ENCODE results near the gene SYT3.
"Not testable (repeated sequence)": the region's sequence is repeated elsewhere in the genome, so short reads cannot be mapped to it uniquely, and the experiment has no call there.

The SYT3 gene

GRCh38 chr19:50612504-50613404, 26.9 kb downstream of the SYT3 start:
- not testable (repeated sequence) for H3K27ac ChIP-seq (ENCODE audit: low read depth, low read length); H3K4me1 ChIP-seq (ENCODE audit: control insufficient read depth, insufficient read depth, low read length); H3K27me3 ChIP-seq (ENCODE audit: control insufficient read depth, insufficient read depth, low read length); H3K9ac ChIP-seq (ENCODE audit: low read depth, low read length); H3K36me3 ChIP-seq (ENCODE audit: control insufficient read depth, insufficient read depth, low read length); H3K4me3 ChIP-seq (ENCODE audit: low read depth, low read length); H3K9me3 ChIP-seq (ENCODE audit: control insufficient read depth, insufficient read depth, low read length)

- H3K9ac ChIP-seq (ENCODE audit: low read depth, low read length) = no peak overlapping the region
- peaks cover 13% of the 10 kb centered on the region for H3K27me3 ChIP-seq (ENCODE audit: control insufficient read depth, insufficient read depth, low read length)
- no peaks in the 10 kb centered on the region for H3K36me3 ChIP-seq (ENCODE audit: control insufficient read depth, insufficient read depth, low read length)
- H3K27ac ChIP-seq (ENCODE audit: low read depth, low read length) = no peak overlapping the region
- no peaks in the 10 kb centered on the region for H3K9me3 ChIP-seq (ENCODE audit: control insufficient read depth, insufficient read depth, low read length)
- H3K4me1 ChIP-seq (ENCODE audit: control insufficient read depth, insufficient read depth, low read length) = no peaks in the 10 kb centered on the region
- peak overlapping the region; percentile 50; the same call in 1 of the 2 replicates for H3K4me3 ChIP-seq (ENCODE audit: low read depth, low read length)
These were observed 31.6 kb downstream of the SYT3 start for GRCh38 chr19:50607874-50608785.

- Histone ChIP-seq H3K9me3 (ENCODE audit: control insufficient read depth, insufficient read depth, low read length) (no peaks in the 10 kb centered on the region), H3K4me3 (ENCODE audit: low read depth, low read length) (peak overlapping the region; percentile 27; the same call in 1 of the 2 replicates), H3K27me3 (ENCODE audit: control insufficient read depth, insufficient read depth, low read length) (peaks cover 18% of the 10 kb centered on the region), H3K36me3 (ENCODE audit: control insufficient read depth, insufficient read depth, low read length) (no peaks in the 10 kb centered on the region), H3K27ac (ENCODE audit: low read depth, low read length) (no peak overlapping the region), H3K9ac (ENCODE audit: low read depth, low read length) (no peak overlapping the region), H3K4me1 (ENCODE audit: control insufficient read depth, insufficient read depth, low read length) (no peaks in the 10 kb centered on the region)
These were observed 32.3 kb downstream of the SYT3 start for GRCh38 chr19:50607388-50607787.

- not testable (repeated sequence) for H3K27ac ChIP-seq (ENCODE audit: low read depth, low read length); H3K4me3 ChIP-seq (ENCODE audit: low read depth, low read length); H3K4me1 ChIP-seq (ENCODE audit: control insufficient read depth, insufficient read depth, low read length); H3K36me3 ChIP-seq (ENCODE audit: control insufficient read depth, insufficient read depth, low read length); H3K9me3 ChIP-seq (ENCODE audit: control insufficient read depth, insufficient read depth, low read length); H3K9ac ChIP-seq (ENCODE audit: low read depth, low read length)
- peaks cover 26% of the 10 kb centered on the region for H3K27me3 ChIP-seq (ENCODE audit: control insufficient read depth, insufficient read depth, low read length)
These were observed 33.4 kb downstream of the SYT3 start for GRCh38 chr19:50606059-50606836.

- not testable (repeated sequence) for H3K9me3 ChIP-seq (ENCODE audit: control insufficient read depth, insufficient read depth, low read length); H3K36me3 ChIP-seq (ENCODE audit: control insufficient read depth, insufficient read depth, low read length); H3K27ac ChIP-seq (ENCODE audit: low read depth, low read length)
These were observed 35.2 kb downstream of the SYT3 start for GRCh38 chr19:50604264-50605073.

GRCh38 chr19:50602935-50603334, 36.7 kb downstream of the SYT3 start:
- H3K9me3 ChIP-seq (ENCODE audit: control insufficient read depth, insufficient read depth, low read length) = peaks cover 6% of the 10 kb centered on the region; the same call in 1 of the 2 replicates
- H3K4me1 ChIP-seq (ENCODE audit: control insufficient read depth, insufficient read depth, low read length) = no peaks in the 10 kb centered on the region
- no peak overlapping the region for H3K27ac ChIP-seq (ENCODE audit: low read depth, low read length)
- H3K36me3 ChIP-seq (ENCODE audit: control insufficient read depth, insufficient read depth, low read length) = no peaks in the 10 kb centered on the region
- no peak overlapping the region for H3K4me3 ChIP-seq (ENCODE audit: low read depth, low read length)
- no peak overlapping the region for H3K9ac ChIP-seq (ENCODE audit: low read depth, low read length)
- H3K27me3 ChIP-seq (ENCODE audit: control insufficient read depth, insufficient read depth, low read length) = peaks cover 26% of the 10 kb centered on the region

More at GRCh38 chr19:50604264-50605073, 35.2 kb downstream of the SYT3 start:
- H3K27me3 ChIP-seq (ENCODE audit: control insufficient read depth, insufficient read depth, low read length) = peaks cover 26% of the 10 kb centered on the region
- not testable (repeated sequence) for H3K4me1 ChIP-seq (ENCODE audit: control insufficient read depth, insufficient read depth, low read length); H3K4me3 ChIP-seq (ENCODE audit: low read depth, low read length); H3K9ac ChIP-seq (ENCODE audit: low read depth, low read length)

GRCh38 chr19:50602496-50602895, 37.2 kb downstream of the SYT3 start:
- no peaks in the 10 kb centered on the region for H3K4me1 ChIP-seq (ENCODE audit: control insufficient read depth, insufficient read depth, low read length)
- peaks cover 24% of the 10 kb centered on the region for H3K27me3 ChIP-seq (ENCODE audit: control insufficient read depth, insufficient read depth, low read length)
- H3K9me3 ChIP-seq (ENCODE audit: control insufficient read depth, insufficient read depth, low read length) = peaks cover 6% of the 10 kb centered on the region; the same call in 1 of the 2 replicates
- H3K36me3 ChIP-seq (ENCODE audit: control insufficient read depth, insufficient read depth, low read length) = no peaks in the 10 kb centered on the region
- H3K4me3 ChIP-seq (ENCODE audit: low read depth, low read length) = no peak overlapping the region
- no peak overlapping the region for H3K9ac ChIP-seq (ENCODE audit: low read depth, low read length)
- no peak overlapping the region for H3K27ac ChIP-seq (ENCODE audit: low read depth, low read length)

GRCh38 chr19:50602089-50602422, 37.6 kb downstream of the SYT3 start:
- Histone ChIP-seq H3K27me3 (ENCODE audit: control insufficient read depth, insufficient read depth, low read length) (peaks cover 20% of the 10 kb centered on the region), H3K4me1 (ENCODE audit: control insufficient read depth, insufficient read depth, low read length) (no peaks in the 10 kb centered on the region), H3K4me3 (ENCODE audit: low read depth, low read length) (no peak overlapping the region), H3K36me3 (ENCODE audit: control insufficient read depth, insufficient read depth, low read length) (no peaks in the 10 kb centered on the region), H3K9me3 (ENCODE audit: control insufficient read depth, insufficient read depth, low read length) (peaks cover 6% of the 10 kb centered on the region; the same call in 1 of the 2 replicates), H3K9ac (ENCODE audit: low read depth, low read length) (no peak overlapping the region), H3K27ac (ENCODE audit: low read depth, low read length) (no peak overlapping the region)

GRCh38 chr19:50601407-50602088, 38.1 kb downstream of the SYT3 start:
- peaks cover 6% of the 10 kb centered on the region; the same call in 1 of the 2 replicates for H3K9me3 ChIP-seq (ENCODE audit: control insufficient read depth, insufficient read depth, low read length)
- no peak overlapping the region for H3K27ac ChIP-seq (ENCODE audit: low read depth, low read length)
- H3K27me3 ChIP-seq (ENCODE audit: control insufficient read depth, insufficient read depth, low read length) = peaks cover 17% of the 10 kb centered on the region
- H3K36me3 ChIP-seq (ENCODE audit: control insufficient read depth, insufficient read depth, low read length) = no peaks in the 10 kb centered on the region
- no peak overlapping the region for H3K9ac ChIP-seq (ENCODE audit: low read depth, low read length)
- no peak overlapping the region for H3K4me3 ChIP-seq (ENCODE audit: low read depth, low read length)
- H3K4me1 ChIP-seq (ENCODE audit: control insufficient read depth, insufficient read depth, low read length) = no peaks in the 10 kb centered on the region
